H1 (cell line): ENCODE results near the gene TUBA1A. TPM values are rescaled to one million over a fixed set of nuclear protein-coding genes. Genes with fewer than 3 reads are reported as not detected.

Experiments used
- CTCF ChIA-PET: fragments of 300-600 bp; sonication (Branson Sonifier 250); formaldehyde crosslinking; loops from one replicate; lab custom pipeline; 2021; ENCODE audit not compliant: partially characterized antibody; lab: Charles Lee
- POLR2A ChIA-PET: fragments of 300-600 bp; sonication (Branson Sonifier 250); formaldehyde crosslinking; loops from one replicate; lab custom pipeline; 2021; ENCODE audit warnings: inconsistent platforms; ENCODE audit not compliant: partially characterized antibody; lab: Charles Lee
- DNase-seq, 2 experiments: peaks; one replicate each; pipeline versions ENCODE4 v3.0.0 to v3.0.0-alpha.2; 2010 to 2022; ENCODE audit warnings: low spot score in 2 of 2, low read depth in 1 of 2, mixed read lengths in 1 of 2
- FAIRE-seq: peaks from 2 replicates; lab custom pipeline; 2011; peaks lifted over from hg19 to GRCh38; lab: Jason Lieb, UNC
- H2AFZ ChIP-seq: 2 replicates; pipeline ENCODE4 v1.8.1; 2012; ENCODE audit warnings: low read length, inconsistent platforms
- H2AK5ac ChIP-seq: 2 replicates; pipeline ENCODE4 v1.6.1; 2013; ENCODE audit warnings: low read depth, low read length
- H2BK120ac ChIP-seq: replicated peaks from 2 replicates; pipeline ENCODE3; 2013; ENCODE audit warnings: low read depth, low read length, inconsistent platforms
- H2BK12ac ChIP-seq: 2 replicates; pipeline ENCODE4 v1.6.1; 2013; ENCODE audit warnings: low read depth, low read length
- H2BK15ac ChIP-seq: 2 replicates; pipeline ENCODE4 v1.6.1; 2013; ENCODE audit warnings: low read length
- H2BK20ac ChIP-seq: 2 replicates; pipeline ENCODE4 v1.6.1; 2013; ENCODE audit warnings: low read length
- H2BK5ac ChIP-seq: 2 replicates; pipeline ENCODE4 v1.6.1; 2013; ENCODE audit warnings: low read depth, low read length
- H3K14ac ChIP-seq: 2 replicates; pipeline ENCODE4 v1.6.1; 2013; ENCODE audit warnings: inconsistent platforms; ENCODE audit not compliant: insufficient read length
- H3K18ac ChIP-seq: 2 replicates; pipeline ENCODE4 v1.6.1; 2013; ENCODE audit warnings: low read length; ENCODE audit errors: extremely low read depth
- H3K23ac ChIP-seq: 2 replicates; pipeline ENCODE4 v1.6.1; 2013; ENCODE audit warnings: inconsistent platforms; ENCODE audit not compliant: insufficient read length
- H3K23me2 ChIP-seq: 2 replicates; pipeline ENCODE4 v1.6.1; 2013; ENCODE audit warnings: low read depth, low read length
- H3K27ac ChIP-seq: 2 replicates; pipeline ENCODE4 v1.6.1; 2011; ENCODE audit warnings: low read depth, low read length, inconsistent platforms
- H3K27me3 ChIP-seq, 4 experiments: replicated peaks in 1 of 4; 1 replicate in 1 of 4; 2 replicates in 3 of 4; pipeline versions ENCODE4 v1.6.1 to v1.8.1; 2011 to 2013; ENCODE audit warnings: low read length in 3 of 4, mild to moderate bottlenecking in 3 of 4, inconsistent platforms in 2 of 4, mixed read lengths in 2 of 4, moderate library complexity in 1 of 4; ENCODE audit not compliant: control insufficient read depth in 3 of 4, insufficient read depth in 3 of 4; ENCODE audit errors: extremely low read depth in 1 of 4
- H3K36me3 ChIP-seq, 4 experiments: 2 replicates each; pipeline versions ENCODE4 v1.6.1 to v1.8.1; 2011 to 2013; ENCODE audit warnings: mild to moderate bottlenecking in 4 of 4, low read length in 3 of 4, moderate library complexity in 2 of 4, control low read depth in 1 of 4, inconsistent platforms in 1 of 4; ENCODE audit not compliant: insufficient read depth in 4 of 4, control insufficient read depth in 2 of 4
- H3K4ac ChIP-seq: replicated peaks from 2 replicates; pipeline ENCODE3; 2013; ENCODE audit warnings: low read length, low read depth, mixed read lengths, inconsistent platforms; ENCODE audit not compliant: insufficient read length
- H3K4me1 ChIP-seq, 4 experiments: replicated peaks in 1 of 4; 1 replicate in 1 of 4; 2 replicates in 3 of 4; pipeline versions ENCODE4 v1.6.1 to v1.8.1; 2011 to 2013; ENCODE audit warnings: low read length in 3 of 4, inconsistent platforms in 2 of 4, mixed read lengths in 1 of 4; ENCODE audit not compliant: insufficient read depth in 4 of 4, control insufficient read depth in 3 of 4
- H3K4me2 ChIP-seq, 2 experiments: 2 replicates each; pipeline versions ENCODE4 v1.6.1 to v1.8.1; 2011 to 2013; ENCODE audit warnings: low read depth in 2 of 2, low read length in 2 of 2, control low read depth in 1 of 2, inconsistent platforms in 1 of 2, mild to moderate bottlenecking in 1 of 2; ENCODE audit not compliant: insufficient read depth in 1 of 2
- H3K4me3 ChIP-seq, 4 experiments: fragments of 200-600, 300-600 bp in 1 of 4; sonication (generic), shearing (Covaris generic), sonication (Bioruptor Twin) in 1 of 4; 2 replicates each; pipeline versions ENCODE4 v1.5.1 to v1.8.1; 2011 to 2016; ENCODE audit warnings: low read length in 4 of 4, low read depth in 3 of 4, control low read depth in 2 of 4, inconsistent platforms in 2 of 4, mild to moderate bottlenecking in 2 of 4, mixed read lengths in 1 of 4, moderate library complexity in 1 of 4; ENCODE audit not compliant: insufficient read depth in 2 of 4; ENCODE audit errors: extremely low read depth in 1 of 4
- H3K56ac ChIP-seq: replicated peaks from 2 replicates; pipeline ENCODE3; 2013; ENCODE audit warnings: low read depth, mild to moderate bottlenecking, mixed read lengths, low read length, inconsistent platforms; ENCODE audit not compliant: insufficient read length
- H3K79me1 ChIP-seq: 2 replicates; pipeline ENCODE4 v1.6.1; 2013; ENCODE audit warnings: low read depth, low read length, control low read depth
- H3K79me2 ChIP-seq, 2 experiments: 2 replicates each; pipeline versions ENCODE4 v1.6.1 to v1.8.1; 2012 to 2013; ENCODE audit warnings: low read length in 2 of 2, mild to moderate bottlenecking in 2 of 2, inconsistent platforms in 1 of 2; ENCODE audit not compliant: insufficient read depth in 2 of 2, control insufficient read depth in 1 of 2
- H3K9ac ChIP-seq, 4 experiments: replicated peaks in 1 of 4; 1 replicate in 1 of 4; 2 replicates in 3 of 4; pipeline versions ENCODE4 v1.6.1 to v1.8.1; 2011 to 2013; ENCODE audit warnings: low read depth in 3 of 4, low read length in 3 of 4, control low read depth in 2 of 4, mild to moderate bottlenecking in 2 of 4, moderate library complexity in 2 of 4, inconsistent platforms in 1 of 4; ENCODE audit errors: extremely low read depth in 1 of 4
- H3K9me3 ChIP-seq, 2 experiments: 2 replicates each; pipeline versions ENCODE4 v1.6.1 to v1.8.1; 2012 to 2013; ENCODE audit warnings: mild to moderate bottlenecking in 2 of 2, moderate library complexity in 2 of 2, control low read depth in 1 of 2, inconsistent platforms in 1 of 2, low read depth in 1 of 2, low read length in 1 of 2, mixed read lengths in 1 of 2; ENCODE audit not compliant: insufficient read depth in 2 of 2
- H4K20me1 ChIP-seq, 2 experiments: replicated peaks in 1 of 2; 2 replicates each; pipeline versions ENCODE3 to v1.8.1; 2011 to 2013; ENCODE audit warnings: inconsistent platforms in 2 of 2, low read length in 2 of 2, mild to moderate bottlenecking in 1 of 2; ENCODE audit not compliant: insufficient read depth in 2 of 2, control insufficient read depth in 1 of 2
- H4K5ac ChIP-seq: 2 replicates; pipeline ENCODE4 v1.6.1; 2013; ENCODE audit warnings: low read length, low read depth, mixed read lengths, inconsistent platforms; ENCODE audit not compliant: insufficient read length
- H4K8ac ChIP-seq: 2 replicates; pipeline ENCODE4 v1.8.0; 2013; ENCODE audit warnings: mild to moderate bottlenecking, moderate library complexity, low read length, inconsistent platforms; ENCODE audit not compliant: insufficient read depth; ENCODE audit errors: extremely low read depth
- H4K91ac ChIP-seq: replicated peaks from 2 replicates; pipeline ENCODE3; 2013; ENCODE audit warnings: low read length, mixed read lengths, inconsistent platforms; ENCODE audit not compliant: insufficient read length
- ATF2 ChIP-seq: IDR thresholded peaks from 2 replicates; pipeline ENCODE4 v1.6.1; 2012; ENCODE audit warnings: low read length, inconsistent platforms
- BCL11A ChIP-seq, 2 experiments: IDR thresholded peaks; one replicate each; pipeline ENCODE4 v1.6.1; 2011; ENCODE audit warnings: low read depth in 2 of 2, low read length in 2 of 2, mild to moderate bottlenecking in 2 of 2
- CHD2 ChIP-seq: IDR thresholded peaks from 2 replicates; pipeline ENCODE4 v1.6.1; 2012; ENCODE audit warnings: low read length, improper control_type of control experiment
- EP300 ChIP-seq, 2 experiments: IDR thresholded peaks; 1 replicate in 1 of 2; 2 replicates in 1 of 2; pipeline ENCODE4 v1.6.1; 2011 to 2012; ENCODE audit warnings: low read depth in 2 of 2, low read length in 2 of 2, mild to moderate bottlenecking in 2 of 2, borderline replicate concordance in 1 of 2, inconsistent platforms in 1 of 2, moderate library complexity in 1 of 2
- EZH2 ChIP-seq: fragments of 200-600 bp; sonication (generic); IDR thresholded peaks from 2 replicates; pipeline ENCODE4 v1.7.1; 2012; ENCODE audit warnings: low read depth, mild to moderate bottlenecking, moderate library complexity, low read length, inconsistent platforms; ENCODE audit not compliant: severe bottlenecking
- KDM5A ChIP-seq: fragments of 200-600 bp; IDR thresholded peaks from 2 replicates; pipeline ENCODE4 v1.7.1; 2012; ENCODE audit warnings: mild to moderate bottlenecking, low read length, inconsistent platforms, mixed read lengths
- POU5F1 ChIP-seq: IDR thresholded peaks from 2 replicates; pipeline ENCODE4 v1.6.1; 2011; ENCODE audit warnings: low read depth, mild to moderate bottlenecking, low read length, moderate library complexity
- SIRT6 ChIP-seq: IDR thresholded peaks from one replicate; pipeline ENCODE4 v1.7.1; 2012; ENCODE audit warnings: low read length, inconsistent platforms
- TAF1 ChIP-seq: IDR thresholded peaks from 2 replicates; pipeline ENCODE4 v1.6.1; 2011; ENCODE audit warnings: mild to moderate bottlenecking, low read depth, low read length
- TAF7 ChIP-seq: optimal IDR thresholded peaks from 2 replicates; pipeline ENCODE3; 2011; ENCODE audit warnings: low read depth, mild to moderate bottlenecking, inconsistent platforms, low read length, moderate library complexity, borderline replicate concordance
- USF2 ChIP-seq: IDR thresholded peaks from 2 replicates; pipeline ENCODE4 v1.6.1; 2011; ENCODE audit warnings: low read length, improper control_type of control experiment
- WGBS, 2 experiments: shearing (Covaris generic) in 1 of 2; methylation state at CpG; one replicate each; pipeline versions ENCODE4 v1.1.6 to v1.1.7; 2013 to 2015; ENCODE audit warnings: low lambda C conversion rate in 2 of 2, mixed read lengths in 2 of 2, inconsistent platforms in 1 of 2, low coverage in 1 of 2, missing lambda C conversion rate in 1 of 2; ENCODE audit not compliant: insufficient replicate concordance in 2 of 2, insufficient coverage in 1 of 2, insufficient read length in 1 of 2; ENCODE audit errors: extremely low coverage in 1 of 2, missing lambda C conversion rate in 1 of 2; 5-methylcytosine and 5-hydroxymethylcytosine counted together
- polyA plus RNA-seq, 7 experiments: library from polyadenylated mRNA; depleted of rRNA in 3 of 7; stranded (reverse) in 5 of 7; unstranded in 2 of 7; fragments of >200 nt in 5 of 7; fragments of 200-250 nt in 2 of 7; gene quantifications; 1 replicate in 5 of 7; 2 replicates in 1 of 7; 4 replicates in 1 of 7; pipeline versions ENCODE4 v1.2.1 to v1.2.3, GENCODE V29; 2011 to 2013; ENCODE audit warnings: missing spikeins in 2 of 7, mixed read lengths in 2 of 7
- total RNA-seq: library from RNA; stranded (reverse); fragmentation: NEBNext Ultra II Directional; extraction: Animal tissue kit (Norgen Biotek cat#: 25700); gene quantifications from 2 replicates; pipeline ENCODE4 v1.2.1, GENCODE V29; 2021

Gene TUBA1A
- total and polyA plus RNA-seq, 2 of the 8 experiments (the other 6 are each of a cell fraction or from before 2014, with no cell fraction given) = 283 to 1,018 TPM

GRCh38 chr12:49230805-49231194, 41.9 kb upstream of the TUBA1A start:
- H3K14ac ChIP-seq = no peak overlapping the region
- H3K4me3 ChIP-seq = no peak overlapping the region
- H3K9me3 ChIP-seq = no peaks in the 10 kb centered on the region
- no peak for DNase-seq
- no peaks in the 10 kb centered on the region for H3K79me2 ChIP-seq
- FAIRE-seq = no peak
- H2AFZ ChIP-seq = no peak overlapping the region
- no peak overlapping the region for H3K56ac ChIP-seq
- H2BK15ac ChIP-seq = no peak overlapping the region
- no peak overlapping the region for H3K23ac ChIP-seq
- H3K4me1 ChIP-seq = peaks cover 3 to 13% (median 7%) of the 10 kb centered on the region in 4 experiments
- H4K20me1 ChIP-seq = no peaks in the 10 kb centered on the region
- no peaks in the 10 kb centered on the region for H3K36me3 ChIP-seq
- H3K27ac ChIP-seq = no peak overlapping the region
- no peak overlapping the region for H2AK5ac ChIP-seq
- H3K18ac ChIP-seq = no peak overlapping the region
- no peak overlapping the region for H2BK120ac ChIP-seq
- H3K4me2 ChIP-seq = no peak overlapping the region
- no peak overlapping the region for H2BK20ac ChIP-seq
- H3K9ac ChIP-seq = no peak overlapping the region
- POLR2A ChIA-PET = interaction anchor here (1.0 kb wide), 1 partner anchor 101 kb away, joined by 3 read pairs; no protein-coding TSS in a partner anchor
- H3K23me2 ChIP-seq = no peaks in the 10 kb centered on the region
- H2BK12ac ChIP-seq = no peak overlapping the region
- peaks cover 0 to 2% (median 0%) of the 10 kb centered on the region in 4 experiments; a peak in 2 of 7 replicates for H3K27me3 ChIP-seq
- no peak overlapping the region for H2BK5ac ChIP-seq
- CTCF ChIA-PET = interaction anchor here (0.6 to 1.5 kb wide), 6 partner anchors 9 to 1661 kb away, joined by 3 to 4 read pairs (median 3); no protein-coding TSS in a partner anchor
- H4K5ac ChIP-seq = no peak overlapping the region
- H4K8ac ChIP-seq = no peak overlapping the region
- 92% methylated on average over 3 of the region's 3 CpGs; no CpG with 5 or more reads in 1 of the 2 experiments for WGBS, 2 experiments
- H3K79me1 ChIP-seq = no peaks in the 10 kb centered on the region
- no peak overlapping the region for H3K4ac ChIP-seq
- H4K91ac ChIP-seq = no peak overlapping the region
- no peak for TF ChIP-seq USF2
- no peak for TF ChIP-seq SIRT6
- TF ChIP-seq EZH2 = no peak
- TF ChIP-seq EP300 (IDR thresholded peaks at IDR 0.05; ENCODE audit: borderline replicate concordance in 1 of 2, low read depth in 2 of 2, low read length in 2 of 2) = no peak
- no peak for TF ChIP-seq TAF1
- no peak for TF ChIP-seq POU5F1
- no peak for TF ChIP-seq BCL11A (IDR thresholded peaks at IDR 0.05; ENCODE audit: low read depth in 2 of 2, low read length in 2 of 2)
- TF ChIP-seq TAF7 = no peak
- no peak for TF ChIP-seq CHD2
- no peak for TF ChIP-seq KDM5A
- no peak for TF ChIP-seq ATF2
